Endothelial cell of umbilical vein (primary cell): Measurements from ENCODE around the gene SLC22A9.

Experiments used
- EZH2 ChIP-seq: IDR thresholded peaks from 2 replicates; pipeline ENCODE4 v1.6.1; 2012; ENCODE audit warnings: borderline replicate concordance, low read depth, mild to moderate bottlenecking, moderate library complexity, low read length, inconsistent platforms; ENCODE audit not compliant: severe bottlenecking
- FOS ChIP-seq: IDR thresholded peaks from 2 replicates; pipeline ENCODE4 v1.6.1; 2011; ENCODE audit warnings: mild to moderate bottlenecking, low read length, moderate library complexity, borderline replicate concordance; ENCODE audit not compliant: insufficient read depth
- GATA2 ChIP-seq: IDR thresholded peaks from 2 replicates; pipeline ENCODE4 v1.7.0; 2011; ENCODE audit warnings: low read depth, mild to moderate bottlenecking, moderate library complexity, mixed read lengths, low read length; ENCODE audit not compliant: insufficient read length, insufficient read depth
- MYC ChIP-seq: IDR thresholded peaks from one replicate; pipeline ENCODE4 v1.6.1; 2011; ENCODE audit warnings: mild to moderate bottlenecking, low read depth, low read length
- POLR2A ChIP-seq: IDR thresholded peaks from 2 replicates; pipeline ENCODE4 v1.6.1; 2012; ENCODE audit warnings: low read depth, mild to moderate bottlenecking, control low read depth, low read length
- POLR2AphosphoS5 ChIP-seq: IDR thresholded peaks from 2 replicates; pipeline ENCODE4 v1.6.1; 2012; ENCODE audit warnings: low read depth, mild to moderate bottlenecking, control low read depth, low read length, moderate library complexity; ENCODE audit not compliant: insufficient read depth
- TF ChIP-seq, protein P1 (sequence below), 2 donors: IDR thresholded peaks; 1 replicate in 1 of 2; 2 replicates in 1 of 2; pipeline ENCODE4 v1.5.1; 2011; ENCODE audit warnings: low read length in 2 of 2, mild to moderate bottlenecking in 2 of 2, moderate library complexity in 2 of 2, control low read depth in 1 of 2, inconsistent platforms in 1 of 2, low read depth in 1 of 2; ENCODE audit not compliant: insufficient read depth in 1 of 2; ENCODE audit errors: extremely low read depth in 1 of 2
- TF ChIP-seq, protein P2 (sequence below): IDR thresholded peaks from 2 replicates; pipeline ENCODE4 v1.6.1; 2011; ENCODE audit not compliant: insufficient read depth, insufficient read length

DNA sequence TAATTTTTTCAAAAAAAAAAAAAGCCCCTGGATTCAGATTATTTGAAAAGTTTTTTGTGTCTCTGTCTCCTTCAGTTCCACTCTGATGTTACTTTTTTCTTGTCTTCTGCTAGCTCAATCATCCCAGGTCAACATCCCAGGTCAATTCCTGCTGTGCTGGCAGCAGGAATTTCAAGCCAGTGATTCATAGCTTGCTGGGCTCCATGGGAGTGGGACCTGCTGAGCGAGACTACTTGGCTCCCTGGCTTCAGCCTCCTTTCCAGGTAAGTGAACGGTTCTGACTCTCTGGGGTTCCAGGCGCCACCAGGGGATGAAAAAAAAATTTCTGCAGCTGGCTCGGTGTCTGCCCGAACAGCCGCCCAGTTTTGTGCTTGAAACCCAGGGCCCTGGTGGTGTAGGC is 90.0 kb downstream of the SLC22A9 start:
- TF ChIP-seq, protein P1, sequence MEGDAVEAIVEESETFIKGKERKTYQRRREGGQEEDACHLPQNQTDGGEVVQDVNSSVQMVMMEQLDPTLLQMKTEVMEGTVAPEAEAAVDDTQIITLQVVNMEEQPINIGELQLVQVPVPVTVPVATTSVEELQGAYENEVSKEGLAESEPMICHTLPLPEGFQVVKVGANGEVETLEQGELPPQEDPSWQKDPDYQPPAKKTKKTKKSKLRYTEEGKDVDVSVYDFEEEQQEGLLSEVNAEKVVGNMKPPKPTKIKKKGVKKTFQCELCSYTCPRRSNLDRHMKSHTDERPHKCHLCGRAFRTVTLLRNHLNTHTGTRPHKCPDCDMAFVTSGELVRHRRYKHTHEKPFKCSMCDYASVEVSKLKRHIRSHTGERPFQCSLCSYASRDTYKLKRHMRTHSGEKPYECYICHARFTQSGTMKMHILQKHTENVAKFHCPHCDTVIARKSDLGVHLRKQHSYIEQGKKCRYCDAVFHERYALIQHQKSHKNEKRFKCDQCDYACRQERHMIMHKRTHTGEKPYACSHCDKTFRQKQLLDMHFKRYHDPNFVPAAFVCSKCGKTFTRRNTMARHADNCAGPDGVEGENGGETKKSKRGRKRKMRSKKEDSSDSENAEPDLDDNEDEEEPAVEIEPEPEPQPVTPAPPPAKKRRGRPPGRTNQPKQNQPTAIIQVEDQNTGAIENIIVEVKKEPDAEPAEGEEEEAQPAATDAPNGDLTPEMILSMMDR (IDR thresholded peaks at IDR 0.05; ENCODE audit: extremely low read depth in 1 of 2, insufficient read depth in 1 of 2, low read depth in 1 of 2, low read length in 2 of 2), result no peak
- no peak for TF ChIP-seq POLR2AphosphoS5
- no peak for TF ChIP-seq GATA2
- no peak for TF ChIP-seq MYC
- TF ChIP-seq POLR2A, result no peak
- TF ChIP-seq EZH2, result no peak
- TF ChIP-seq, protein P2, sequence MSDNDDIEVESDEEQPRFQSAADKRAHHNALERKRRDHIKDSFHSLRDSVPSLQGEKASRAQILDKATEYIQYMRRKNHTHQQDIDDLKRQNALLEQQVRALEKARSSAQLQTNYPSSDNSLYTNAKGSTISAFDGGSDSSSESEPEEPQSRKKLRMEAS, result no peak
- no peak for TF ChIP-seq FOS
